ENCODE results near the gene CCDC148.
A peak's percentile ranks its signal among the peaks of the same experiment; 100 is the strongest.

The CCDC148 gene

DNA sequence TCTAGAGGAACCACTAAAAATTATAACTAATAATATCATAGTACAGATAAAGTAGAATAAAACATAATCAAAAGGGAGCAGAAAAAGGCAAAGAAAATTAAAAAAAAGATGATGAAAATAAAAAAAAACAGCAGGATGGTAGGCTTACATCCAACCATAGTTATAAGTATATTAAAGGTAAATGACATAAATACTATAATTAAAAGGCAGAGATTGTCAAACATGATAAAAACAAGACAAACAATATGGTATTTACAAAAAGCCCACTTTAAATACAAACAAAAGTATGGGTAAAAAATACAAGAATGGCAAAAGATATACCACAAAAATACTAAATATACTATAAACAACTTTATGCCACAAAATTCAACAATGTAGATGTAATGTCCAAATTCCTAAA is 24.4 kb downstream of the CCDC148 start:
- no peak for DNase-seq (ENCODE audit: low read depth)

DNA sequence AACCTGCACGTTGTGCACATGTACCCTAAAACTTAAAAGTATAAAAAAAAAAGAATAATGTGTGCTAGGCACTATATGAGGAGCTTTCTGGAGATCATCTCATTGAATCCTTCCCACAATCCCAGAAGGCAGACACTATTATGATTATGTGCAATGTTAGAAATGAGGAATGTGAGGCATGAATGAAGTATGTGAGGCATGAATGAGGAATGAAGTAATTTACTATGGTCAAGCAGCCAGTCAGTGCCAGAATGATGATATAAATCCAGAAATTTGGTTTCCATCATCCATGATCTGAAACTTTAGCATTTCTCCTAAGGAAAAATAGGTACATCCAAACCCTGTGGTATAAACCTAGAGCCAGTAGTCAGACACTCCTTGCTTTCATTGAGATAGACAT is 42.0 kb downstream of the CCDC148 start:
- DNase-seq (ENCODE audit: low read depth): peak; percentile 67

DNA sequence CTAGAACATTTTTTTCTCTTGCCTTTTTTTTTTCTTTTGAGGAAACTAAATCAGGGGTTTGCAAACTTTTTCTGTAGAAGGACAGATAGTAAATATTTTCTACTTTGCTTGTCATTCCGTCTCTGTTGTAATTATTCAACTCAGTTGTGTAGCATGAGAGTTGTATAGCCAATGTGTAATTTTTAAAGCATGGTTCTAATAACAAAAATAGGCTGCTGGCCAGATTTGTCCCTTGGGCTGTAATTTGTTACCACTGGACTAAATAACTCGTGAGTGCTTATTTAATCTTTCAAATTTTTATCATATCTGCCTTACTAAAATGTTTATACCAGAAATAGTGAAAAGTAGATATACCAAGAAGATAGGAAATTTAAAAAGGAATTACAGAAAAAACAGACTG is 43.0 kb downstream of the CCDC148 start:
- peak; percentile 87 for DNase-seq (ENCODE audit: low read depth)

DNA sequence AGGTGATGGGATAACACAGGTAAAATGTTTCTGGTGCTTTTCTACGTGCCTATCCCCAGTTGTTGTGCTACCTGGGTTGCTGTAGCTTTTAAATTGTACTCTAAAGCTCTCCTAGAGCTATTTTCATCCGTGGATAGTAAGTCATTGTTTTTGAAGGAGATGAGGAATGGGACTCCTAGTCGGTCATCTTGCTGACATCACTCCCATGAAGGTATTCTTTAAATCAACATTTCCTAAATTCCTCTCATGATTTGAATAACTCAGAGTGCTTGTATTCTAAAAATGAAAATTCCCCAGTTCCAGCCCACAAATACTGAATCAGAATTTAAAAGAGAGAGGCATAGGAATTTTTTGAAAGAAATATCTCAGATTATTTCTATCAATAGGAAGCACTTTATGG is 44.3 kb downstream of the CCDC148 start:
- DNase-seq (ENCODE audit: low read depth): peak; percentile 23

DNA sequence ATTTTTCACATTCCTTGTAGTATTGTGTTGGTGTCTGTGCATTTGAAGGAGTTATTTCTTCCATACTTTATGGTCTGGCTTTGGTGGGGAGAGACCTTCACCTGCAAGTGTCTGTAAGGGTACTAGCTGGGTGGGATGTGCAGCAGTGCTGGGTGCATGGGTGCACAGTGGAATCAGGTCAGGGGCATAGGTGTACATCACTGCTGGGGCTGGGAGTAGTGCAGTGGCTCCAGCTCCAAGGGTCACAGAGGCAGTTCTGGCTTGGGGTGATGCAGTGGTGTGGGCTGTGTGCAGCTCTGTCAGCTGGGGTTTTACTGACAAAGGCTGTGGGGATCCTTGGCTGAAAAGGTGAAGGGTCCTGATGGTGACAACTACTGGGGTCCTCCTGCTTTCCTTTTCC is 44.8 kb downstream of the CCDC148 start:
- no peak for DNase-seq (ENCODE audit: low read depth)

DNA sequence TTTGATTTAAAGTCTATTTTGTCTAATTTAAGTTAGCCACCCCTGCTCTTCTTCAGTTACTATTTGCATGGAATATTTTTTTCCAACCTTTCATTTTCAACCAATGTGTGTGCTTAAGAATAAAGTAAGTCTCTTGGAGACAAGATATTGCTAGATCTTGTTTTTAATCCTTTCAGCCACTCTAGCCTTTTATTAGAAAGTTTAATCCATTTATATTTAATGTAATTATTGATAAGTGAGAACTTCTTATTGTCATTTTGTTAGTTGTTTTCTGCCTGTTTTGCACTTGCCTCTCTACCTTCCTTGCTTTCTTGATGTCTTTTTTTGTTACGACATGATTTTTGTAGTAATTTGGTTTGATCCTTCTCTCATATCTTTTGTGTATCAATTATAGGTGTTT is 46.4 kb downstream of the CCDC148 start:
- no peak for DNase-seq (ENCODE audit: low read depth)

DNA sequence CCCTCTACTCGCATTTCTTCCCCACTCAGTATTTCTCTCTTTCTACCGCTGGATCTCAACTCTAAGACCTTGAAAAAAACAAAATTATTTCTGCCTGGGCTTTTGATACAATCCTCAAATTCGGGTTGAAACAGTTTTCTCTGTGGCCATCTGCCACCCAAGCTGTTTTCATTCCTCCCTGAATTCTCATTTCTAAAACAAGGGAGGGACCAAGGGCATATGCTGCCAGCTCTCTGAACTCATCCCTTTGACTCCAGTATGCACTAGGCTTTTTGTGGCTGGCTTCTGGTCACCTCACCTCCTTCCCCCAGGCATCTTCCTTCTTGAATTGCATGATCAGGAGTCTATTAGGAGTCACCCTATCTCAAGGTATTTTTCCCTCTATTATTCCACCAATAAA is 49.5 kb downstream of the CCDC148 start:
- no peak for DNase-seq (ENCODE audit: low read depth)

DNA sequence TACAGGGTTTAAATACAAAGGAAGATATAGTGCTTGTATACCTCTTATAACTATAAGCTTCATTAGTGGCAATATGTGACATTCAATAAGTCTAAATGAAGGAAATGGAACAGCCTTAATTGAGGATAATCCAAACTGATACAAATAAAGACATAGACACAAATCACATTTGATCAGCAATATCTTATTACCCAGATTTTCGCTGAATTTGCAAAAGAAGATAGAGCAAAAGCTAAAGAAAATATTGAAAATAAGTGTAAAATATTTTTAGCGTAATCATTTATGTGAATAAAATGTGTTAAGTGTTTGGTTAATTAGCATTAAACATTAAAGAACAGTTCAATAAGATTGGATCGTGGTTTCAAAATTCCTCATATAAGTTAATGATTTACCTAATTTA is 51.2 kb downstream of the CCDC148 start:
- no peak for DNase-seq (ENCODE audit: low read depth)

DNA sequence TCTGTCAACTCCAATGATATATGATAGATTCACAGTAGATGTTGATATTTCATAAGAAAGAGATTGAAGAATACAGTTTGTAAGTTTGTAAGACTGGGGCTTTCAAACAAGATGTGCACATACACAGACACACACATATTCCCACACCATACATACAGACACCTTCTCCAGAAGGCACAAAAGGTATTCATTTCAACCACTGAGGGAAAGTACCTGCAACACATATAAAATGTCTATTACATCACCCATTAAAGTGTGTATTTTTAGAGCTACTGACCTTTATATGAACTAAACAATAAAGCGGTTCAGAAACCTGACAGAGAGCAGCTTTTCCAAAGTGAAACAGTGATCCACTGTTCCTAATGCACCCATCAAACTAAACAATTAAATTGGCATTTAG is 53.3 kb downstream of the CCDC148 start:
- no peak for DNase-seq (ENCODE audit: low read depth)

DNA sequence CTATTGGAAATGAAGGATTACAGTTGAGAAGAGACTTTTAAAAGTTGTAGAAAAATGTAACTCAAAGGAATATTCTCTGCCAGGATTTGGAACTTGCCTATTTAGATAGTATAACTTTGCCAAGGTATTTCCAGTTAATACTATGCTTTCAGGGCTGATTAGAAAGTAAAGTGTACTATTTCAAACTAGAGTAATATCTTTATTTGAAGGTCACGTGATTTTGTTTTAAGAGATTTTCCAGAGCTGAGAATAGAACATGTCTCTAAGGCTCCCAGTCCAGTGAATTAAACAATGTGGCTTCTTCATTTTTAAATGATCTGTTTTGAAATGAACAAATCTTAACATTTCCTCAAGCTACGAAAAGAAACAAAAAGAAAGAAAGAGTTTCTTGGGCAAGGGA is 53.9 kb downstream of the CCDC148 start:
- DNase-seq (ENCODE audit: low read depth): no peak

DNA sequence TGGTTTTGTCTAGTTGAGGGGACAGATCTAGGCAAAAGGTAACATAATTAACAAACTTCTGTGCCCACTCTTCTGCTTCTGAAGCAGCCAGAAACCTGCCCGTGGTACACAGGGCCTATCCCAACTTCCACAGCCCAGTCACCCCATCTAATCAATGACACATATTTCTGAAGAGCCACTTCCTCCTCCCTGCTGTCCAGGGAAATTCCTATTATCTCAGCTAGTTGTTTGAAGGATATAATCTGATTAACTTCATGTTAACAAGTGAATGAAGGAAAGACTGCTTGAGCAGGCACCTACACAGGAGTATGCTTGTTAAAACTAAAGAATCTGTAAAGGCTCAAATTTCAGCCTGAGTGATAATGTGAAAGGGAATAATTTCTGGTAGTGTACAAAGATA is 61.4 kb downstream of the CCDC148 start:
- DNase-seq (ENCODE audit: low read depth): no peak

DNA sequence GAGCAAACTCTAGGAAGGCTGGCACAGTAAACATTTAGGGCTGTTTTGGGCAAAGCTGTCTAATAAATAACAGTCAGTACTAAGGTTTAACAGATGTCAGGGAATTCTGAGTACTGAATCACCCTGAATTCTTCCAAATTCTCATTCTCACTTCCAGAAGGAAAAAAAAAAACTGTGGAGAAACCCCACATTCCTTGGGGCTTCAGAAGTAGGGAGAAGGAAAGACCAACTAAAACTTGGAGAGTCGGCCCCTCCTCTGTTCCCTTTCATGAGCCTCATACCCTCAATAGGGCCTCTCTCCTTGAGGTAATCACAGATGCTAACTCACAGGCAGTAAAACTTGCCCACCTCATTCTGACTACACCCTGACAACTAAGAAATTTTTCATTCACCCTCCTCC is 62.1 kb downstream of the CCDC148 start:
- peak; percentile 8 for DNase-seq (ENCODE audit: low read depth)

DNA sequence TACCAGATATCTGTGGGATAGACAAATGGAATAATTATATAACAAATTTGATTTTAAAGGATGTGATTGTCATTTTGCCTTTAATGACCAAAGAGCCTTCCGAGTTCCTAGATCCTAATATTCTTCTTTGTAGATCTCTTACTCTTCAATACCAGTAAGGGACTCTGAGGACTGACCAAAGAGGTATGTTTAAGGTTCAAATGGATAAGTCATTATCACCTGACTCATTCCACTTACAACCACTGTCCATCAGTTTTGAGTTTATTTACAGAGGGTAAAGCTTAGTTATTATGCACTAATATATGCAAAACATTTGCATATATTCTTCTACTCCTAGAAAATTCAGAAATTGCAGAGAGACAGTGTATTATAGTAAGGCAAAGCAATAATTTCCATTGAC is 62.7 kb downstream of the CCDC148 start:
- no peak for DNase-seq (ENCODE audit: low read depth)

DNA sequence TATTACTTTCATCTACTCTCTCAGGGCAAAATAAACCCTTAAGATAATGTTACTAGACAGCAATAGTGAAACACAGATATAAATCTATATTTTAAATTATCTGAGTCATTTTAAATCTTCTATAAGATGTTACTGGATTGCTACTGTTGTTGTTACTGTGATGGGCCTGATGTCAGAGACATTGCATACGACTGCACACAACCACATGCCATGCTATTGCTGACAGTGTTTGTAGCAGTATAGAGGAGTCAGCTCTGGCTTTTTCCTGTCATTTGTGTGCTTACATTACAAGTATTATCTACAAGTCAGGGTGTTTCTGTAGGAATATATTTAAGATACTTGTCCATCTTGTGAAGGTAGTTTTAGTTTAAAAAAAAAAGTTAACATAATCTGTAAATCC is 63.9 kb downstream of the CCDC148 start:
- DNase-seq (ENCODE audit: low read depth): no peak

DNA sequence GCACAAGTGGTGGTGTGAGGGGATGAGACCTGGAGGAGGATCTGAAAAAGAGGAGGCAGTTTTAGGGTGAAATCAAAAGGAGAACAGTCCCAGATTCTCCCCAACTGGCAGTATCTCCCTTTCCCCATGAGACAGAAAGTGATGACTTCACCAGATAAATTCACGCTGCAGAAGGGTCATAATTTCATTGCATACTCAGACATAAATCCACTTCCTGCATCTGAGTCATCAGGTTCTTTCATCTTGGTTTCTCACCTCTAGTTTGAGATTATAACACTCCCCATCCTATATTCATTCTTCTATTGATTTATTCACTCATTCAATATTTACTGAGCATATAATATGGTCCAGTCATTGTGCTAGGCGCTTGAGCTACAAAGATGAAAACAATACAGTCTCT is 64.7 kb downstream of the CCDC148 start:
- no peak for DNase-seq (ENCODE audit: low read depth)

DNA sequence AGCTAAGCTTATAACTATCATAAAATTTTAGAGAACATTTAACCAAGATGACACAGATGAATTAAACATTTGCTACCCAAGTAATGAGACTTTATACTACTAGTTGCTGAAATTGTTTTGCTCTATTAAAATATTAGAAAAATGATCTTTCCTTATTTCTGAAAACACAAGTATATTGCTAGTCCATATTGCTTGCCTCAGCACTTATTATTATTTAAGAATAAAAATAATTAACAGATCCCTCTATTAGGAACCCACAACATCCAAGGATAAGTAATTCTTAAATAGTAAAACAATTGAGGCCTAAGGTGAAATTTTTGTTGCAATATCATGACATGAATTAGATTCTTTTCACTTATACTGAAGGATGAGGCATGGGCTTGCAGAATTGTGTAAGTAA is 65.2 kb downstream of the CCDC148 start:
- no peak for DNase-seq (ENCODE audit: low read depth)

DNA sequence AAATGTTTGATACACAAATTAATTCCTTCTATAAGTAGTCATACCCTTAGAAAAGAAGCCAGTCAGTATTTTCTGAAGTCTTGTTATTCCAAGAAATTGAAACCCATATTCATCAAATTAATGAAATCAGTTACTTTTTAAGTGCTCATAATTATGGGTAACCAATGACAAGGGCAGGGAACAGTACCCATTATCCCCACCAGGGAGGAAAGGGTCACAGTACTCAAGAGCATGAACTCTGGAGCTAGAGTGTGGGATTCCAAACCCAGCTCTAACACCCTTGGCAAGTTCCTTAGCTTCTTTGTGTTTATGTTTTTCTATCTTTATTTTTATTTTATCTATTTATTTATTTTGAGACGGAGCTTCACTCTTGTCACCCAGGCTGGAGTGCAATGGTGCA is 68.4 kb downstream of the CCDC148 start:
- no peak for DNase-seq (ENCODE audit: low read depth)

DNA sequence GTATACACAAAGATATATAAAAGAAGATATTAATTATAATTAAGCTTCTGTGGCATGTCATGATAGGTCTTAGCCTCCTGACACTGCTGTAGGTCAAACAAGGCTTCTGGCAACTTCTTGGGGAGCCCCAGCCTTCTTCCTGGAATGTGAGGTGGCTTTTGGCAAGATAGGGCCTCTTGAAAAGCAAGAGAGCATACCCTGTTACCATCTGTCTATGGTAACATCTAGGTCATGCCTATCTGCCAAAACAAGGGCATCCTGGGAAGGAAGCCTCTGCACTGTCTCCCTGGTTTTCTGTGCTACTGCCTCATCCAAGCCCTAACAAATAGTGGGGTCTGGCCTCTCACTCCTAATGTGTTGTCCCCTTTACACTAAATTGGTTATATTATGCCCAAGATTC is 70.9 kb downstream of the CCDC148 start:
- DNase-seq (ENCODE audit: low read depth): no peak

DNA sequence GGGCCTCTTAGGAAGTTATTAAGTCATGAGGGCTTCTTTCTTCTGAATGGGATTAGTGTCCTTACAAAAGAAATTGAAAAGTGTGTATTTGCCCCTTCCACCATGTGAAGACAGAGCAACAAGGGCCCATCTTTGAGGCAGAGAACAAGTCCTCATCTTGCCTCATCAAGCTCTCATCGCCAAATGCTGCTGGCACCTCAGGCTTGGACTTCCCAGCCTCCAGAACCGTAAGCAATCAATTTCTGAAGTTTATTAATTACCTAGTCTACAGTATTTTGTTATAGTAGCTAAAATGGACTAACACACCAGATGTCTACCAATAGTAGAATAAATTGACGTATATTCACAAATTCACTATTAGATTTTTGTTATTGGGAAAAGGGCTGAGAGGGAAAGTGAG is 74.6 kb downstream of the CCDC148 start:
- DNase-seq (ENCODE audit: low read depth): no peak

DNA sequence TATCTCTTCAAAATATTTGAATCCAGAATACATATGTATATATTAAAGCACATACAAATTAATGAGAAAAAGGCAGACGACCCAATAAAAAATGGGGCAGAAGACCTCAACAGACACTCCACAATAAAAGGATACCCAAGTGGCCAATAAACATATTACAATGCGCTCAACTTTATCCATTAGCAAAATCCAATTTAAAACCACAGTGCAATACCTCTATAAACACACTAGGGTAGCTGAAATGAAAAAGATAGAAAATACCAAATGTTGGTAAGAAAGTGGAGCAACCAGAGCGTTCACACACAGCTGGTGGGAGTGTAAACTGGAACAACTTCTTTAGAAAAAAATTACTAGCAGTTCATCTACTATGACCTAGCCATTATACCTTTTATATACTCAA is 75.3 kb downstream of the CCDC148 start:
- no peak for DNase-seq (ENCODE audit: low read depth)

DNA sequence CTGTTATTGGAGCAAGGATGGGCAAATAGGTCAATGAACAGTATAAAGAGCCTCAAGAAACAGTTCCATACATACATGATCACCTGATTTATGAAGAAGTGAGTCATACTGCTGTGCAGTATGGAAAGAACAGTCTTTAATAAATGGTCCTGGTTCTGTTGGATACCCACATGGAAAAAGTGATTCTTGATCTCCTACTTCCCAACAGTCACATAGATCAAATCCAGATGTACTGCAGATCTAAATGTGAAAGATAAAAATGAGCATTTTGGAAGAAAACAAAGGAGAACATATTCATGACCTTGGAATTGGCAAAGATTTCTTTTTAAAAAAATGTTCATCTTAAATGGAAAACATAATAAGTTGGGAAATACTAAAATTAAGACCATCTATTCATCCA is 75.8 kb downstream of the CCDC148 start:
- peak; percentile 61 for DNase-seq (ENCODE audit: low read depth)

DNA sequence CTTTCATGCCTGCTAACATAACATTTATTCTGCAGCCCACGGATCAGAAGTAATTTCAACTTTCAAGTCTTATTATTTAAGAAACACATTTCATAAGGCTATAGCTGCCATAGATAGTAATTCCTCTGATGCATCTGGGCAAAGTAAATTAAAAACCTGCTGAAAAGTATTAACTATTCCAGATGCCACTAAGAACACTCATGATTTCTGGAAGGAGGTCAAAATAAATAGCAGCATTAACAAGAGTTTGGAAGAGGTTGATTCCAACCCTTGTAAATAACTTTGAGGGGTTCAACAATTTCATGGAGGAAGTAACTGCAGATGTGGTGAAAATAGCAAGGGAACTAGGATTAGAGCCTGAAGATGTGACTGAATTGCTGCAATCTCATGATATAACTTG is 77.6 kb downstream of the CCDC148 start:
- DNase-seq (ENCODE audit: low read depth): peak; percentile 11

DNA sequence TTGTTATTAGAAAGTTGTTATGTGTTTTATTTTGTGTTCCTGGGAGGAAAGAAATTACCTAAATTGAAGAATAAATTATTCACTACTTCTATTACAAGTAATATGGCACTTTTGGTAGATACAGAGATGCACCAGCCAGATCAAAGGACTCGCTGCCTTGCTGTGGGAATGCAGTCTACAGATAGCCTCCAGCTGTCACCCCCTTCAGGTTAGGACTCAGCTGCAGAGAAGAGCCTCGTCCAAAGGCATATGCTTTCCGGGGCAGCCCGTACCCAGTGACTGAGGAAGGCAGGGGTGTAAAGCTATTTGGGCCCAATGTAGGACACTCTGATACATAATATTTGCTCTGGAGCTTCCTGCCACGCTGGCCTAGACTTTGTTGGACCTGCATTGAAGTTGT is 90.2 kb downstream of the CCDC148 start:
- no peak for DNase-seq (ENCODE audit: low read depth)

DNA sequence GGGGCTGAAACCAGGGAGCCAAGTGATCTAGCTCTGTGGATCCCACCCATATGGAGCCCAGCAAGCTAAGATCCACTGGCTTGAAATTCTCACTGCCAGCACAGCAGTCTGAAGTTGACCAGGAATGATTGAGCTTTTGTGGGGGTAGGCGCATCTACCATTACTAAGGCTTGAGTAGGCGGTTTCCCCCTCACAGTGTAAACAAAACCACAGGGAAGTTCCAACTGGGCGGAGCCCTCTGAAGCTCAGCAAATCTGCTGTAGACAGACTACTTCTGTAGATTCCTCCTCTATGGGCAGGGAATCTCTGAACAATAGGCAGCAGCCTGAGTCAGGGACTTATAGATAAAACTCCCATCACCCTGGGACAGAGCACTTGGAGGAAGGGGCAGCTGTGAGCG is 96.7 kb downstream of the CCDC148 start:
- DNase-seq (ENCODE audit: low read depth): no peak

DNA sequence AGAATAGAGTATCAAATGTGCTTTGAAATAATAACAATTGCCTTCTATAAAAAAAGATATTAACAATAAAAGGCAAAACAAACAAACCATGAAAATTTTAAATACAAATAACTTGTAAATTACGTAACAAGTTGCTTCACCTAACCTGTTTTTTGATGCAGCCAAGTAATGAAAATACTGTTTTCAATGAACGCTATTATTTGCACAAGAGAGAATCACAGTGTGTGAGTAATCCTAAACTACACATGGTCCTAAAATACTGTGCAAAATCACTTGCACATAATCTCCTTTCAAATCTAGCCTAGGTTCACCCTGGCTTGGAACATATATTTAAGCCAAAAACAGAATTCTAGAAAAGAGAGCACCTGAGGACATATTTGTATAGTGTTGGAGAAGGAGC is 98.9 kb downstream of the CCDC148 start:
- DNase-seq (ENCODE audit: low read depth): no peak
